Measurements from ENCODE around the gene SORCS3.
A peak's percentile ranks its signal among the peaks of the same experiment; 100 is the strongest.

Gene SORCS3

GRCh38 chr10:104804880-104805279 lies 163.8 kb downstream of the SORCS3 start:
- H3K9ac ChIP-seq (ENCODE audit: low read length), result no peak overlapping the region
- H3K36me3 ChIP-seq (ENCODE audit: control insufficient read depth, insufficient read depth, low read length), result no peaks in the 10 kb centered on the region
- no peak overlapping the region for H3K56ac ChIP-seq (ENCODE audit: low read length)
- H3K79me1 ChIP-seq (ENCODE audit: low read length), result no peaks in the 10 kb centered on the region
- H3K4me2 ChIP-seq (ENCODE audit: low read length), result no peak overlapping the region
- no peak overlapping the region for H3K18ac ChIP-seq (ENCODE audit: low read length)
- no peak overlapping the region for H4K5ac ChIP-seq (ENCODE audit: low read length)
- H3K79me2 ChIP-seq (ENCODE audit: control insufficient read depth, insufficient read depth, low read length), result no peaks in the 10 kb centered on the region
- no peak overlapping the region for H2BK120ac ChIP-seq (ENCODE audit: low read depth, low read length)
- no peak overlapping the region for H4K8ac ChIP-seq (ENCODE audit: low read depth, low read length)
- no peak overlapping the region for H3K27ac ChIP-seq (ENCODE audit: low read depth, low read length)
- no peak for DNase-seq
- WGBS (ENCODE audit: extremely low coverage, insufficient coverage, low lambda C conversion rate), result no CpG with 5 or more reads among the region's 1 CpG
- H2BK5ac ChIP-seq (ENCODE audit: low read length), result no peak overlapping the region
- H3K4me3 ChIP-seq (ENCODE audit: low read length), result no peak overlapping the region
- H3K4ac ChIP-seq (ENCODE audit: low read depth, low read length), result no peak overlapping the region
- no peak overlapping the region for H2AK5ac ChIP-seq (ENCODE audit: low read length)
- H3K27me3 ChIP-seq (ENCODE audit: insufficient read depth, low read length, poor library complexity), result no peaks in the 10 kb centered on the region
- H2BK15ac ChIP-seq (replicated peaks; ENCODE audit: low read depth), result no peak overlapping the region
- H3K23ac ChIP-seq (ENCODE audit: low read length), result no peak overlapping the region
- H3K4me1 ChIP-seq (ENCODE audit: control insufficient read depth, low read depth, low read length), result peaks cover 5% of the 10 kb centered on the region

- no peak overlapping the region for H4K5ac ChIP-seq (ENCODE audit: low read length)
- no peak overlapping the region for H3K4me3 ChIP-seq (ENCODE audit: low read length)
- no peak overlapping the region for H3K27ac ChIP-seq (ENCODE audit: low read depth, low read length)
- no peak overlapping the region for H2BK15ac ChIP-seq (replicated peaks; ENCODE audit: low read depth)
- H2BK120ac ChIP-seq (ENCODE audit: low read depth, low read length), result no peak overlapping the region
- no peak overlapping the region for H4K8ac ChIP-seq (ENCODE audit: low read depth, low read length)
- no peak overlapping the region for H2BK5ac ChIP-seq (ENCODE audit: low read length)
- no CpG with 5 or more reads among the region's 2 CpGs for WGBS (ENCODE audit: extremely low coverage, insufficient coverage, low lambda C conversion rate)
- H3K36me3 ChIP-seq (ENCODE audit: control insufficient read depth, insufficient read depth, low read length), result no peaks in the 10 kb centered on the region
- H3K23ac ChIP-seq (ENCODE audit: low read length), result no peak overlapping the region
- no peak overlapping the region for H3K9ac ChIP-seq (ENCODE audit: low read length)
- H3K27me3 ChIP-seq (ENCODE audit: insufficient read depth, low read length, poor library complexity), result no peaks in the 10 kb centered on the region
- H3K4me1 ChIP-seq (ENCODE audit: control insufficient read depth, low read depth, low read length), result peaks cover 5% of the 10 kb centered on the region
- no peak overlapping the region for H3K4me2 ChIP-seq (ENCODE audit: low read length)
- no peak overlapping the region for H3K56ac ChIP-seq (ENCODE audit: low read length)
- no peak overlapping the region for H2AK5ac ChIP-seq (ENCODE audit: low read length)
- H3K18ac ChIP-seq (ENCODE audit: low read length), result no peak overlapping the region
- H3K79me2 ChIP-seq (ENCODE audit: control insufficient read depth, insufficient read depth, low read length), result no peaks in the 10 kb centered on the region
- no peak overlapping the region for H3K4ac ChIP-seq (ENCODE audit: low read depth, low read length)
- no peaks in the 10 kb centered on the region for H3K79me1 ChIP-seq (ENCODE audit: low read length)
- DNase-seq, result peak; percentile 36
Observed at GRCh38 chr10:104806801-104807200, 165.7 kb downstream of the SORCS3 start.

GRCh38 chr10:104807581-104808310 lies 166.7 kb downstream of the SORCS3 start:
- Histone ChIP-seq H3K79me2 (ENCODE audit: control insufficient read depth, insufficient read depth, low read length) (no peaks in the 10 kb centered on the region), H2BK5ac (ENCODE audit: low read length) (no peak overlapping the region), H3K23ac (ENCODE audit: low read length) (no peak overlapping the region), H3K27me3 (ENCODE audit: insufficient read depth, low read length, poor library complexity) (no peaks in the 10 kb centered on the region), H3K4ac (ENCODE audit: low read depth, low read length) (no peak overlapping the region), H3K36me3 (ENCODE audit: control insufficient read depth, insufficient read depth, low read length) (no peaks in the 10 kb centered on the region), H3K9ac (ENCODE audit: low read length) (no peak overlapping the region), H3K4me2 (ENCODE audit: low read length) (no peak overlapping the region), H3K4me3 (ENCODE audit: low read length) (no peak overlapping the region), H3K56ac (ENCODE audit: low read length) (no peak overlapping the region), H4K5ac (ENCODE audit: low read length) (no peak overlapping the region), H4K8ac (ENCODE audit: low read depth, low read length) (no peak overlapping the region), H3K18ac (ENCODE audit: low read length) (no peak overlapping the region), H3K4me1 (ENCODE audit: control insufficient read depth, low read depth, low read length) (peaks cover 5% of the 10 kb centered on the region), H3K27ac (ENCODE audit: low read depth, low read length) (no peak overlapping the region), H3K79me1 (ENCODE audit: low read length) (no peaks in the 10 kb centered on the region), H2BK15ac (replicated peaks; ENCODE audit: low read depth) (no peak overlapping the region), H2AK5ac (ENCODE audit: low read length) (no peak overlapping the region), H2BK120ac (ENCODE audit: low read depth, low read length) (no peak overlapping the region)
- no peak for DNase-seq
- no CpG with 5 or more reads among the region's 7 CpGs for WGBS (ENCODE audit: extremely low coverage, insufficient coverage, low lambda C conversion rate)

GRCh38 chr10:104809288-104810090 lies 168.4 kb downstream of the SORCS3 start:
- Histone ChIP-seq H3K4ac (ENCODE audit: low read depth, low read length) (no peak overlapping the region), H3K18ac (ENCODE audit: low read length) (peak overlapping the region; percentile 86), H3K4me1 (ENCODE audit: control insufficient read depth, low read depth, low read length) (peaks cover 5% of the 10 kb centered on the region), H3K4me3 (ENCODE audit: low read length) (no peak overlapping the region), H2AK5ac (ENCODE audit: low read length) (no peak overlapping the region), H3K36me3 (ENCODE audit: control insufficient read depth, insufficient read depth, low read length) (no peaks in the 10 kb centered on the region), H3K23ac (ENCODE audit: low read length) (no peak overlapping the region), H3K4me2 (ENCODE audit: low read length) (no peak overlapping the region), H4K5ac (ENCODE audit: low read length) (no peak overlapping the region), H3K27ac (ENCODE audit: low read depth, low read length) (peak overlapping the region; percentile 51), H3K79me2 (ENCODE audit: control insufficient read depth, insufficient read depth, low read length) (no peaks in the 10 kb centered on the region), H2BK5ac (ENCODE audit: low read length) (peak overlapping the region; percentile 26), H2BK15ac (replicated peaks; ENCODE audit: low read depth) (no peak overlapping the region), H4K8ac (ENCODE audit: low read depth, low read length) (no peak overlapping the region), H3K9ac (ENCODE audit: low read length) (no peak overlapping the region), H2BK120ac (ENCODE audit: low read depth, low read length) (no peak overlapping the region), H3K56ac (ENCODE audit: low read length) (peak overlapping the region; percentile 58), H3K79me1 (ENCODE audit: low read length) (no peaks in the 10 kb centered on the region), H3K27me3 (ENCODE audit: insufficient read depth, low read length, poor library complexity) (no peaks in the 10 kb centered on the region)
- WGBS (ENCODE audit: extremely low coverage, insufficient coverage, low lambda C conversion rate), result no CpG with 5 or more reads among the region's 6 CpGs
- peak; percentile 92 for DNase-seq

GRCh38 chr10:104811166-104811565 lies 170.1 kb downstream of the SORCS3 start:
- H3K4me1 ChIP-seq (ENCODE audit: control insufficient read depth, low read depth, low read length), result peaks cover 5% of the 10 kb centered on the region
- no CpG with 5 or more reads among the region's 1 CpG for WGBS (ENCODE audit: extremely low coverage, insufficient coverage, low lambda C conversion rate)
- no peaks in the 10 kb centered on the region for H3K79me1 ChIP-seq (ENCODE audit: low read length)
- peak; percentile 54 for DNase-seq
- no peaks in the 10 kb centered on the region for H3K27me3 ChIP-seq (ENCODE audit: insufficient read depth, low read length, poor library complexity)
- no peak overlapping the region for H2BK120ac ChIP-seq (ENCODE audit: low read depth, low read length)
- no peak overlapping the region for H2BK5ac ChIP-seq (ENCODE audit: low read length)
- no peak overlapping the region for H4K8ac ChIP-seq (ENCODE audit: low read depth, low read length)
- no peak overlapping the region for H3K27ac ChIP-seq (ENCODE audit: low read depth, low read length)
- no peak overlapping the region for H2AK5ac ChIP-seq (ENCODE audit: low read length)
- no peaks in the 10 kb centered on the region for H3K36me3 ChIP-seq (ENCODE audit: control insufficient read depth, insufficient read depth, low read length)
- no peak overlapping the region for H3K4ac ChIP-seq (ENCODE audit: low read depth, low read length)
- no peak overlapping the region for H3K56ac ChIP-seq (ENCODE audit: low read length)
- peak overlapping the region; percentile 66 for H2BK15ac ChIP-seq (replicated peaks; ENCODE audit: low read depth)
- H3K4me2 ChIP-seq (ENCODE audit: low read length), result no peak overlapping the region
- H3K23ac ChIP-seq (ENCODE audit: low read length), result no peak overlapping the region
- no peak overlapping the region for H3K4me3 ChIP-seq (ENCODE audit: low read length)
- H3K9ac ChIP-seq (ENCODE audit: low read length), result no peak overlapping the region
- H3K18ac ChIP-seq (ENCODE audit: low read length), result no peak overlapping the region
- no peaks in the 10 kb centered on the region for H3K79me2 ChIP-seq (ENCODE audit: control insufficient read depth, insufficient read depth, low read length)
- no peak overlapping the region for H4K5ac ChIP-seq (ENCODE audit: low read length)

All from mesendoderm (in vitro differentiated cells).